HG02981 (cell line): ENCODE data around the gene COX19.
"Not testable (repeated sequence)": the region's sequence is repeated elsewhere in the genome, so short reads cannot be mapped to it uniquely, and the experiment has no call there.

Source experiments
- ATAC-seq: cut with Tn5 transposase; IDR thresholded peaks from one replicate; pipeline ENCODE4 v1.9.1; 2021; ENCODE audit warnings: mild to moderate bottlenecking, moderate library complexity; ENCODE audit not compliant: unreplicated experiment

Gene COX19

DNA sequence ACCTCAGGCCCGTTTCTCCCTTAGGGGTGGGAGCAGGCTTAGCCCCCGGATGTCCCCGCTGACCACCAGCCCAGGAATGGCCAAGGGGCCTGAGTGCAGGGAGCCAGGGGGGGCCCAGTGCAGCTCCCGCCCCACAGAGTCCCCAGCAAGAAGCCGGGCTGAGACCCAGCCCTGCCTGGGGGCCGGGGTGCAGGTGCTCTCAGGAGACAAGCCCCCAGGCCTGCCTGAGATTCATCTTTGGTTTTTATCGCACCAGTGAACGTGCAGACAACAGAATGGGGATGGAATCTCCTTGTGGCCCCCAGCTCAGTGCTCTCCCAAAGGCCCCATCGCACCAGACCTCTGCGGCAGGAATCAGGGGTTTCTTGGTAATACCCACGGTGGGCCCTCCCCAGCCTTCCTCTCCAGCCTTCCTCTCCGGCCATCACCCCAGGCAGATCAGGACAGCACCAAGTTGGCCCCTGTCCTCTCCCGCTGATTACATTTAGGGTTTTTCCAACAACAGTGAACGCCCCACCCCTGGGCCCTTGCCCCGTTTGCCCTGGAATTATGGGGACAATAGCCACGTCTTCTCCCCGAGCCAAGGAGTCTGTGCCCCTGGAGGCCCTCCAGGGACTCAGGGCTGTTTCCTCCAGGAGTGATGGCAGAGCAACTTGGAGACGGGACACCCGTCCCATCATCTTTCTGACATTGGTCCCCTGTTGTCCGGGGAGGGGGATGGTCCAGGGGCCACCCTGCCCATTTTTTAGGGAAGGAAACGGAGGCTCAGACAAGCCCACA lies 43.3 kb downstream of the COX19 start:
- no peak for ATAC-seq

DNA sequence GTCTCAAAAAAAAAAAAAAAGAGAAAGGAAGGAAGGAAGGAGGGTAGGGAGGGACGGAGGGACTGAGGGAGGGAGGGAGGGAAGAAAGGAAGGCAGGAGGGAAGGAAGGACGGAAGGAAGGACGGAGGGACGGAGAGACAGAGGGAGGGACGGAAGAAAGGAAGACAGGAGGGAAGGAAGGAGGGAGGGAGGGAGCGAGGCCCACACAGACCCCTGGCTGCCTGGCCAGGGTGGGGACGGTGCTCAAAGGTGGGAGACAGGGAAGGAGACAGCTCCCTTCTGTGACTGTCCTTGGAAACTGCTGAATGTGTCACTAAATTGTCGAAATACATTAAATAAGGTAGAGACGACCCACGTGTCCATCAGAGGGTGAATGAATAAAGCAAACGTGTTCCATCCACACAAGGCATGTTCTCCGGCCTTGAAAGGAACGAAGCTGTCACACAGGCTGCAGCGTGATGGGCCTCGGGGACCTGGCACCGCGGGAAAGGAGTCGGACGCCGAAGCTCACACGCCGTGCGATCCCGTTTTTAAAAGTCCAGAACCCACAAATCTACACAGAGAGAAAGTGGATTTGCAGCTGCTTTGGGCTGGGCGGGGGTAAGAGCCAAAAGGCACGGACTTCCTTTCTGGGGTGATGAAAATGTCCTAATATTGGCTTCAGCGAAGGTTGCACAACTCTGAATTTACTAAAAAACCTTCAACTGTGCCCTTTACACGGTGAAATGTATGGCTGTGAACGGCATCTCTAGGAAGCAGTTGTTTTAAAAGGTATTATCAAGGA lies 44.2 kb downstream of the COX19 start:
- no peak for ATAC-seq

DNA sequence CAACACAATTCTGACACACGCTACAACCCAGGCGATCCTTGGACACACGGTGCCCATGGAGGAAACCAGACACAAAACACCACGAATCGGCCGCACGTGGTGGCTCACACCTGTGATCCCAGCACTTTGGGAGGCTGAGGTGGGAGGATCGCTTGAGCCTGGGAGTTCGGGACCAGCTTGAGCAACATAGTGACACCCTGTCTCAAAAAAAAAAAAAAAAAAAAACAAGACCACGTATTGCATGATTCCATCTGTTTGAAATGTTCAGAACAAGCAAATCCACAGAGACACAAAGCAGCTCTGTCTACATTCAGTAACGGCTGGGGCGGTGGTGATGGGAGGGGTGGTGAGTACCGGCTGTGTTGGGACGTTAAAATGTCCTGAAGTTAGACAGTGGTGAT lies 46.0 kb downstream of the COX19 start:
- ATAC-seq: no peak

DNA sequence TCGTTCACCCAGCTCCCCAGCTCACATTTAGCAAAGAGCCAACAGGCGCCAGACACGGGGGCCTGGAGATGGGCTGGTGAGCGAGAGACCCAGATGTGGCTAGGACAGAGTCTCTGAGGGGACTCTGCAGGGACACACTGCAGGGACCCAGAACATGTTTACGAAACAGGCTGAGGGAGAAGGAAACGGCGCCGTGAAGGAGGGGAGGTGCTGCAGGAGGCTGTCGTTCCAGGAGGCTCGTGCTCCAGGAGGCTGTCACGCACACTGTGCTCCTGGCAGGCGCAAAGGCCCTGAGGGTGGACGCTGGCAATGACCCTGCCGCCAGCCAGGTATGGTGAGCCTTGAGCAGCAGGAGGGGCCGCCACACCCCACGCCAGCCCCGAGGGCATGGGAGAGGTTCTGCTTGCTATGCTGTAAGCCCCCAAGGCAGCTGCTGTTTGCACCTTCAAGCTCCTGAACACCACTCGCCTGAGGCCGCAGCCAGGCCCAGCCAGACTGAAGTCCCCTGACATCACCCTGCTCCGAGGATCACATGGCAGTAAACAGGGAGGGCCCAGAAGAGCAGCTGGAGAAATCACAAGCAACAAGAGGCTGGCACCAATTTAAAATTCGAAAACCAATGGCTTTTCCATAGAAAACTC lies 48.2 kb downstream of the COX19 start:
- ATAC-seq: no peak

DNA sequence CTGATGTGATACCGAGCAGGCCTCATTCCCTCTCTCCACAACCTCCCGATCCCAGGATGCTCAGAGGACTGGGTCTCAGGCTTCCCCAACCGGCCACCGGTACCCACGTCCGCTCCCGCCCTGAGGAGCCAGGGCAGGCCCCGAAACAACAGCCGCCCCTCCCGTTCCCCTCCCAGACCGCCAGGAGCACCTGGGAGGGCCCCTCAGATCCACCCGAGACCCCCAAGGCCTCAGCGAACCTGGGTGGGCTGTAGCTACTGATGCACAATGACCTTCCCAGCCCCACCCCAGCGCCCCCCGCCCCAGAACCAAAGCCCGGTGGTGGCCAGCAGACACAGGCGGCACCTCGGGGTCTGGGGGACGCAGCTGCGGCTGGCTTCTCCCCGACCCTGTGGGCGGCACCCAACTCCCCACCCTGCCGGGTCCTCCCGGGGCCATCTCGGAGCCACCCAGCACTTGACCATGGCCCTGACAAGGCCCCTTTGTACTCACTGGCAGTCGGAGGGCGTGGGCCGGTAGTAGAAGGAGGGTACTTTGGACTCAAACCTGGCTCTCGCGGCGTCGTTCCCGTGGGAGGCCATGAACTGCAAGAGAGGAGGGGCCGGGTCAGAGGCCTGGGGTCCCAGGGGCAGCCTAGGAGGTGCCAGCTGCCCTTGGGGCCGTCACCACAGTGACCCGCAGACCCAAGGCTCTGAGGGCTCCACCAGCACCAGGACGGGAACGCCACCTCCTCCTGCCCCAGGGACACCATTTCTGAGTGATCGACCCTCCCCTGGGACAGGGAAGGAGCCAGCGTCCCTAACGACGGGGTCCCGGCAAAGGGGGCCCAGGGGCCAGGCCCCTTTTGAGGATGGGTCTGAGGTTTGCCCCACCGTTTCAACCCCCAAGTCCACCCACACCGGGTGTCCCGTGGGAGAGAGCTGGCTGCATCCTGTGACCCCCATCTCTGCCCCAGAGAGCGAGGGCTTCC lies 49.0 kb downstream of the COX19 start:
- ATAC-seq: no peak

DNA sequence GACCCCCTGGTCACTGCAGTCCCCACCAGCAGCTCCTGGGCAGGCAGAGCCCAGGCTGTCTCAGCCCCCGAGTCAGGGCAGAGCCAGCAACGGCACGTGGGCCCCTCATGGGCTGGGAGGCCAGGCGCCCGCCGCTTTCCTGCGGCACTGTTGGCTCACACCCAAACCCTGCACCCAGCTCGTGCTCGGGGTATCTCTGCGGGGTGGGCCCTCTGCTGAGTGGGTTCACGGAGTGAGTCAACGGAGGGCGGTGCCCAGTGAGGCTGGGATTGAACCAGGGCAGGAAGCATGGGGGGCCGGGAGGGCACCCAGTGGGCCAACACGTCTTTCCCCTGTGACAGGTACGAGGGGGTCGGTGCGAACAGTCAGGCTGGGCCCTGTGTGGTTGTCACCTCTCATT lies 49.7 kb downstream of the COX19 start:
- ATAC-seq: no peak

DNA sequence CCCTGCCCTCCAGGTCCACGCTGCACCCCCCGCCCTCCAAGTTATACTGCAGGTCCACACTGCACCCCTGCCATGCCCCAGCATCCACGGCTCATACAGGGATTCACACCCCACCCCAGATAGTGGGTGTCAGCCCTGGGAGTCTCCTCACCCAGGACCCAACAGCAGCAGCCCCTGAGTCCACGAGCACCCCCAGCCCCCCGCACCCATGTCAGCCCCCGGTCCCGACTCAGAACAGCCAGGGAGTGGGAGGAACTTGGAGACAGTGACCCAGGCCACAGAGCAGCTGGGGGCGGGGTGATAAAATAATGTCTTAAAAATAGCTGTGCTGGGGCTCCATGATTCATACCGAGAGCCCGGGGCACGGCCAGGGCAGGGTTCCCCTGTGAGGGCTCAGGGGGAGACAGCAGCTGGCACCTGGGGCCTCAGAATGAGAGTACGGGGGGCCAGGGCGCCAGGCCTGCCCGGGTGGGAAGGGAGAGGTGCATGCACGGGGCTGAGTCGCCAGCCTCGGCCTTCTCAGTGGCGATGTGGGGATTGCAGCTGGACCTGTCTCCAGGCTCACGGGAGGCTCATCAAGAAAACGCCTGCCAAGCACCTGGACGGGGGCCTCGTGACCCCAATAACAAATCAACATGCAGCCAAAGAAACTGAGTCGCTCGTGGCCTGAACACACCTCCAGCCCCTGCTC lies 50.7 kb downstream of the COX19 start:
- ATAC-seq: peak; percentile 48

DNA sequence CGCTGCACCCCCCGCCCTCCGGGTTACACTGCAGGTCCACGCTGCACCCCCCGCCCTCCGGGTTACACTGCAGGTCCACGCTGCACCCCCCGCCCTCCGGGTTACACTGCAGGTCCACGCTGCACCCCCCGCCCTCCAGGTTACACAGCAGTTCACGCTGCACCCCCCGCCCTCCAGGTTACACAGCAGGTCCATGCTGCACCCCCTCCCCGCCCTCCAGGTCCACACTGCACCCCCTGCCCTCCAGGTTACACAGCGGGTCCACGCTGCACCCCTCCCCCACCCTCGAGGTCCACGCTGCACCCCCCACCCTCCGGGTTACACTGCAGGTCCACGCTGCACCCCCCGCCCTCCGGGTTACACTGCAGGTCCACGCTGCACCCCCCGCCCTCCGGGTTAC lies 51.3 kb downstream of the COX19 start:
- ATAC-seq: not testable (repeated sequence)

DNA sequence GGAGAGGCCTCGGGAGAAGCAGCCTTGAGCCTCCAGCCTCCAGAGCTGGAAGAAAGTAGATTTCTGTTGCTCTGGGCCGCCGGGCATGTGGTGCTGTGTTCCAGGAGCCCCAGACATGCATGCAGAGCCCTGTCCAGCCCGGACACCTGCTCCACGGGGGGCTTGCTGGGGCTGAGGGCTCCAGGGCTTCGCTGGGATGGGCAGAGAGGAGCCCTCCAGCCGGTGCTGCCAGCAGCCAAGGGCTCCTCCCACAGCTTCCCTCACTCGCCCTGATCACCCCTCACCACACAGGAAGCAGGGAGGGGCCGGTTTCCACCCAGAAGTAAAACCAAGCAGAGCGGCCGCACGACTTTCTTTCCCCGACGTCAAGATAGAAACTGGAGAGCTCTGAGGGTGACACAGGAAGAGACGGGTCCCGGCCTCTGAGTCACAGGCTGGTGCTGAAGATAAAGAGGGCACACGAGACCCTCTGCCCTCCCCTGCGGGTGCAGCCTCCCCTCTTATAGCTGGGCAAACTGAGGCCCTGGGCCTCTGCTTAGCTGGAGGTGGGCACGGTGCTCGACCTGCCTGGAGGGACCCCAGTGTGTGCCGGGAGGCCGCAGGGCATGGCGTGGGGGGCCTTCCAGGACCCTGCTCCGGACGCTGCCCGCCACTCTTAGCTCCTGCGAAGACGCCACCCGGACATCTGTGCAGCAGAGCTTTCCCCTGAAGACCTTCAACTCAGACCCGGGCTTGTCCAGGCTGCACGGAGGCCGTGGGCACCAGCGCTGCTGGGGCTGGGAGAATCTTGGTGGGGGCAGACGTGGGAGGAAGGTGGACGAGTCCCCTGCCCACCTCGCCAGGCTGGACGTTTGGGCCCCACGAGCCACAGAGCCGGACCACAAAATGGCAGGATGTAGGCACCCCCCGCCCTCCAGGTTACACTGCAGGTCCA lies 52.0 kb downstream of the COX19 start:
- peak; percentile 81 for ATAC-seq

DNA sequence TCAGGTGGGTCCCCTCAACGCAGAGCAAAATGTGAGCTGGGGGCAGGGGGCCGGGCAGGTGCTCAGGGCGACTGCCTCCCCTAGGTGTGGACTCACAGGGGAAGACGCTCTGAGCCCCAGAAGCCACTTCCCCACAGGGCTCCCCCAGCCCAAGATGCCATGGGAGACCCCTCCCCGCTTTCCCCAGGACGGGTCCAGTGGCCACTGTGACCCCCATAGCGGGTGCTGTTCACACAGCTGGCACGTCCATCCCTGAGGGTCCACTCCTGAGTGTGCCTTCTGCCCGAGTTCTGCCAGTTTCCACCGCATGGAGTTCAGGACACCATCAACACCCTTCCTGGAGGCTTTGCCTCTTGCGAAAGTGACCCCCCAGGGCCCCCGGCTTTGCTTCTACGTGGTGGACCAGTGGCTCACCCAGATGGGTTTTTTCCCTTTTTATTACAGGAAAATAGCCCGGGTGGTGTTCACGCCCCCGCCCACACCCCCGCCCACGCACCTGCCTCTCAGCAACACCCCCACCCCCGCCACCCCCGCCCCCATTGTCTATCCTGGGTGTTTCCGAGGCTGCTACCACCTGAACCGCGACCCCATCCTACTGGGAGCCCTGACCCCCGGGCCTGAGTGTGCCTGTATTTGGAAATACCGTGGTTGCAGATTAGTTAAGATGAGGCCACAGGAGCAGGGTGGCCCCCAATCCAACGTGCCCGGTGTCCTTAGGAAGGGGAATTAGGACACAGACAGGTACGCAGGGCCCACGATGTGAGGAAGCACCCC lies 52.8 kb downstream of the COX19 start:
- ATAC-seq: no peak

DNA sequence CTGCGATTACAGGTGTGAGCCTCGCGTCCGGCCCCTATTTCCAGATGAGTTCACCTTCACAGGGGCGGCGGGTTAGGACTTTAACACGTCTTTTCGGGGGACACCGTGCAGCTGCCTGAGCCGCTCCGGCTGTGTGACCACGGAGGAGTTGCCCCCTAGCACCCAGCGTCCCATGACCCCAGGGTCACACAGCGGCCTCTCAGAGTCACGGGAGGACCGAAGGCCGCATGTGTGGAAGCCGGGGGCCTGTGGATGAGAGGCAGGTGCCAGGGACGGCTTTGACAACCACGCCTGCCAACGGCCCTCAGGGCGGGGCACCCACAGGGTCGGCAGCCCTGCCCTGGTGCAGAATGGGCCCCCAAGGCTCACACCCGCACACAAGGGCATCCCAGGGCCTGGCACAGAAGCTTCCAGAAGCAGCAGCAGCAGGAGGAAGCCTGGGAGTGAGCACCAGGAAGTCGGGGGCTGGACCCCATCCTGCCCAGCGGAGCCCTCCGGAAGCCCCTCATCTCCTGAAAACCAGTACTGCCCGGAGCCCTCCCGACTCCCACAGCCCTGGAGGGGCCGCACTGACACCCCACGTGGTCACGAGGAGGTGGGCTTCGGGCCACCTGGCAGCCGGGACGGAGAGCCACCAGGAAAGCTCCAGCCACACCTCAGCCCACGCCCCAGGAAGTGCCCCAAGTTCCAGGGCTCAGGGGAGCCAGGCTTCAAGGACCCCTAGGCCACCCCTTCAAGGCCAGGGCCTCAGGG lies 53.6 kb downstream of the COX19 start:
- ATAC-seq: no peak

DNA sequence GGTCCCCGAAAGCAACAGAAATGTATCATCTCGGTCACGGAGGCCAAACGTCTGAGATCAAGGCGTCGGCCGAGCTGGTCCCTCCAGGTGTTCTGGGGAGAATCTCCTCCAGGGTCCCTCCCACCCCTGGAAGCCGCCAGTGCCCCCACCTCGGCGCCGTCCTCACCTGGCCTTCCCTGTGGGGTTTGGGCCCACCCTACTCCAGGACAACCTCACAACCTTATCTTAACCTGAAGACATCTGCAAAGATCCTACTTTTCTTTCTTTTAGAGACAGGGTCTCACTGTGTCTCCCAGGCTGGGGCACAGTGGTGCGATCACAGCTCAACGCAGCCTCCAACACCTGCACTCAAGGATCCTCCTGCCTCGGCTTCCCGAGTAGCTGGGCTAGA lies 54.3 kb downstream of the COX19 start:
- no peak for ATAC-seq

DNA sequence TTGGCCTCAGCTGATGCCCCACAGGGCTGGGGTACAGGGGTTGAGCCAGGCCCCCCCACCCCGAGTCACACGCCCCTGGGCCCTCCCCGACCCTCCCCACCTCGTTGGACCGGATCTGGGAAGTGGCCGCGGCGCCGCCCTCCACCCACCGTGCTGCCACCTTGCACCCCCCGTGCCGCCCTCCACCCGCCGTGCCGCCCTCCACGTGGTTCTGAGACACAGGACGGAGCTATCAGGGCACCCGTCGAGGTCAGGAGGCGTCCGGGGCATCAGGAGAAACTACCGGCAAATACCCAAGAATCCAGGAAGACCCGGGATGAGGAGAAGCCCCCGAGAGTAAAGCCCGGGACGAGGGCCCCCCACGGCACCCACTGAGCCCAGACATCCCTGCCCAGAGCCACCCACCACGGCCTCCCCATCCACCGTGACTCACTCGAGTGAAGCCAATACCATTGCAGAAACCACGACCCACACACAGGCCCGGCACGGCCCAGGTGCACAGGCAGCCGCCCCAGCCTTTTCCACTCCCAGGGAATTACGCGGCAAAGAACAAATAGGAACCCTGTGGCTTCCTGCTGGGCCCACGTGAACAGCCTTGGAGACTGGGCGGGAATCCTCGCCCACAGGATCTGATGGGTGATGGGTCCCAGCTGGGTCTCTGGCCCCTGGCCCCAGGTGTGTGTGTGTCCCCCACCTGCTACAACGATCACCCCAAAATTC lies 54.8 kb downstream of the COX19 start:
- no peak for ATAC-seq

DNA sequence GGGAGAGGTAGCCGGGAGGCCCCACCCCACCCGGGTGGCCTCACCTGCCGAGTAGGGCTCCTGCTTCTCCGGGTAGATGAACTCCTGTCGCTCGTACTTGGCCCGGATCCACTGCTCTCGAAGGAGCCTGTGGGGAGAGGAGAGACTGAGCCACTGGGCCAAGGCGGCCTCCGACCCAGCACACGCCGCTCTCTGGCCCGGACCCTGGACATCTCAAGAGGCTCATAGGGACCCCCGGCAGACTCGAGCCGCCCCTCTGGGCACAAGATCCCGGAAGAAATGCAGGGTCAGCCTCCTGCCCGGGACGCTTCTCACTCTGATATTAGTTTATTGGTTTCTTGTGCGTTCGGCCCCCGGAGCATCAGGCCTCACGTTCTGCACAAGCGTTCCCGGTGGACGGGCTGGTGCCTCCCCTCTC lies 55.4 kb downstream of the COX19 start:
- no peak for ATAC-seq

DNA sequence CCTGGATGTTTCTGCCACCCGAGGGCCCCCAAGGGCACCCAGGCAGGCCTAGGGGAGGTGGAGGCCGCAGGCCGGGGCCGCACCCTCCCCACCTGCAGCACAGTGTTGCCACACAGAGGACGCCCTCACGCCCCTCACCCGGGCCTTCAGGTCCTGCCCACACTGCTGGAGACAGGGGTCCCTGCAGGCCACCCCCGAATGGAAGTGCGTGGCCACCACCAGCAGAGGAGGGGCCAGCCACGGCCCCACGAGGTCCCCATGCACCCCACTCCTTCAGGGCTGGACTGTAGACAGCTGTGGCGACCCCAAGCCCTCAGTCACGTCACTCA lies 56.3 kb downstream of the COX19 start:
- ATAC-seq: no peak

DNA sequence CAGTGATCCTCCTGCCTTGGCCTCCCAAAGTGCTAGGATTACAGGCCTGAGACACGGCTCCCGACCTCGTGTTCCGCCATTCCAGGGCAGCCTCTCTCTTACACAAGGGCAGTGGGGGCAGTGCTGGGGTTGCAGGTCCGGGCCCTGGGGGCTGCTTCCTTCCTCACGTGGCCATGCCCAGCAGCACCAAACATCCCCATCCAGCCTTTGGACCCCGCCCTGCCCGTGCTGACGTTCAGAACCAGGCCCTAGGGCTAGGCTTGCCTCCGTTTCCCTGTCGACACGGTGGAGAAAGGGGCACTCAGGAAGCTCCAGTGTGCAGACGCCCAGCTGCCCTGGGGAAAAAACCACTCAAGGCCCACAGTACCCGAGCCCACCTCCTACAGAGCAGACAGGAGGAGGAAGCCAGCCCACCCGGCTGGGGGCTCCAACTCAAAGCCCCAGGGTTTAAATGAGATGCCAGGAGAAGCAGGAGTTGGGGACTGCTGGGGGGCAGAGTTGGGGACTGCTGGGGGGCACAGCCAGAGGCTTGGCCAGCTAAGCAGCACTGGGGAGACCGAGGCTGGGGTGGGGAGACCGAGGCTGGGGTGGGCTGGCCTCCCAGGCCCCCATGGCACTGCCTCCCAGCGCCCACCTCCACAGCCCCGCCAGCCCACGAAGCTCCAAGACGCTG lies 56.8 kb downstream of the COX19 start:
- ATAC-seq: no peak

DNA sequence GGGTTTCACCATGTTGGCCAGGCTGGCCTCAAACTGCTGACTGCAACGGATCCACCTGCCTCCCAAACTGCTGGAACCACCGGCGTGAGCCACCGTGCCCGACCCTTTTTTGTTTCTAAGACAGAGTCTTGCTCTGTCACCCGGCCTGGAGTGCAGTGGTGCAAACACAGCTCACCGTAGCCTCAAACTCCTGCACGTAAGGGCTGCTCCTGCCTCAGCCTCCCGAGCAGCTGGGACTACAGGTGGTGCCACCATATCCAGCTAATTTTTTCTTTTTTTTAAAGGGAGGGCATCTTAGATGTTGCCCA lies 57.3 kb downstream of the COX19 start:
- no peak for ATAC-seq
